ENCODE results near the gene GALR1. TPM values are rescaled to one million over a fixed set of nuclear protein-coding genes. Genes with fewer than 3 reads are reported as not detected.

Gene GALR1
- total and polyA plus RNA-seq, 12 donors, result 0.11 to 3.5 (median 0.87) TPM; not detected in 4

DNA sequence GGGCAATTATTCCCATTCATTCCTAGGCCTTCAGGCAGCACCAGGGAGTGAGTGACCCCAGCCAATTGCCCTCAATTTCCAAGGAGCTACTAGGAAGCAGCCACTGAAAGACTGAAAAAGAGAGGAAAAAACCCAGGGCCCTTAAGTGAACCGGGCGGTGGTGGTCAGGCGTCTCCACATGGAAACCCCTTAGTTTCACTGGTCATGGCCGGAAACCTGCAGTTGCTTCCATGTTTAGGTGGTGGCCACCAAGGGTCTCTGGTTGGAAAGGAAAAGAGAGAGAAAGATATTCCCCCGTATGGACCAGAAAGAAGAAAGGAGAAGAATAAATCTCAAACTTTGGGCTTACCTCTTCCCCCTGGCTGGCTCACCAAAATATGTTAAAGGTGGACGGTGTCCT is 64.9 kb downstream of the GALR1 start:
- Histone ChIP-seq H3K9me3 (replicated peaks in 1 of 3) (no peaks in the 10 kb centered on the region), H3K4me1 (replicated peaks in 1 of 2) (no peaks in the 10 kb centered on the region), H3K27me3 (no peaks in the 10 kb centered on the region), H3K4me3 (no peak overlapping the region), H3K27ac (no peak overlapping the region), H3K36me3 (replicated peaks in 1 of 2) (no peaks in the 10 kb centered on the region)
- TF ChIP-seq, protein P1, sequence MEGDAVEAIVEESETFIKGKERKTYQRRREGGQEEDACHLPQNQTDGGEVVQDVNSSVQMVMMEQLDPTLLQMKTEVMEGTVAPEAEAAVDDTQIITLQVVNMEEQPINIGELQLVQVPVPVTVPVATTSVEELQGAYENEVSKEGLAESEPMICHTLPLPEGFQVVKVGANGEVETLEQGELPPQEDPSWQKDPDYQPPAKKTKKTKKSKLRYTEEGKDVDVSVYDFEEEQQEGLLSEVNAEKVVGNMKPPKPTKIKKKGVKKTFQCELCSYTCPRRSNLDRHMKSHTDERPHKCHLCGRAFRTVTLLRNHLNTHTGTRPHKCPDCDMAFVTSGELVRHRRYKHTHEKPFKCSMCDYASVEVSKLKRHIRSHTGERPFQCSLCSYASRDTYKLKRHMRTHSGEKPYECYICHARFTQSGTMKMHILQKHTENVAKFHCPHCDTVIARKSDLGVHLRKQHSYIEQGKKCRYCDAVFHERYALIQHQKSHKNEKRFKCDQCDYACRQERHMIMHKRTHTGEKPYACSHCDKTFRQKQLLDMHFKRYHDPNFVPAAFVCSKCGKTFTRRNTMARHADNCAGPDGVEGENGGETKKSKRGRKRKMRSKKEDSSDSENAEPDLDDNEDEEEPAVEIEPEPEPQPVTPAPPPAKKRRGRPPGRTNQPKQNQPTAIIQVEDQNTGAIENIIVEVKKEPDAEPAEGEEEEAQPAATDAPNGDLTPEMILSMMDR (IDR thresholded peaks at IDR 0.05), result no peak
- no peak for TF ChIP-seq POLR2A (IDR thresholded peaks at IDR 0.05)
- WGBS, 4 donors, result 83 to 85% (median 84%) methylated on average over 6 of the region's 6 CpGs
- intact Hi-C loops (cut with DNase I), result no loop called here
- DNase-seq, result no peak

DNA sequence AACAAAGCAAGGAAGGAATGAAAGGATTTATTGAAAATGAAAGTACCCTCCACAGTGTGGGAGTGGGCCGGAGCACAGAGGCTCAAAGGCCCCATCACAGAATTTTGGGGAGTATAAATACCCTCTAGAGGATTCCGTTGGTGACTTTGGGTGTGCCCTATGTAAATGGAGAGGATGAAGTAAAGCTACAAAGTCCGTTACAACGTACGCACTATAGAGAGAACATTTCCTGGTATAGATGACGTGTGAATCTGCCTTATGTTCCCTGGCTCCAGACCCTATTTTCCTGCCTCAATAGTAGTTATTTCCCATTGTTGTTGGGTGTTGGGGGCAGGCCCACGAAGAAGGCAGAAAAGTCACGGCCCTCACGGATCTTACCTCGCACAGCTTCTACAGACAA is 65.3 kb downstream of the GALR1 start:
- no peaks in the 10 kb centered on the region for H3K4me1 ChIP-seq (replicated peaks in 1 of 2)
- TF ChIP-seq, protein P1 (IDR thresholded peaks at IDR 0.05), result no peak
- TF ChIP-seq POLR2A (IDR thresholded peaks at IDR 0.05), result no peak
- H3K9me3 ChIP-seq (replicated peaks in 1 of 3), result no peaks in the 10 kb centered on the region
- intact Hi-C loops (cut with DNase I), result no loop called here
- no peak for DNase-seq
- no peaks in the 10 kb centered on the region for H3K27me3 ChIP-seq
- H3K27ac ChIP-seq, result no peak overlapping the region
- 81 to 92% (median 88%) methylated on average over 10 of the region's 10 CpGs for WGBS, 4 donors
- H3K36me3 ChIP-seq (replicated peaks in 1 of 2), result no peaks in the 10 kb centered on the region
- H3K4me3 ChIP-seq, result no peak overlapping the region

GRCh38 chr18:77316008-77316407 is 66.4 kb downstream of the GALR1 start:
- H3K36me3 ChIP-seq (replicated peaks in 1 of 2), result no peaks in the 10 kb centered on the region
- intact Hi-C loops (cut with DNase I), result no loop called here
- H3K9me3 ChIP-seq (replicated peaks in 1 of 3), result no peaks in the 10 kb centered on the region
- no peak overlapping the region for H3K4me3 ChIP-seq
- no peak overlapping the region for H3K27ac ChIP-seq
- no peaks in the 10 kb centered on the region for H3K27me3 ChIP-seq
- H3K4me1 ChIP-seq (replicated peaks in 1 of 2), result no peaks in the 10 kb centered on the region
- WGBS, 4 donors, result 58 to 70% (median 63%) methylated on average over 3 of the region's 3 CpGs
- DNase-seq, result no peak
- TF ChIP-seq POLR2A (IDR thresholded peaks at IDR 0.05), result no peak
- TF ChIP-seq, protein P1 (IDR thresholded peaks at IDR 0.05), result no peak

DNA sequence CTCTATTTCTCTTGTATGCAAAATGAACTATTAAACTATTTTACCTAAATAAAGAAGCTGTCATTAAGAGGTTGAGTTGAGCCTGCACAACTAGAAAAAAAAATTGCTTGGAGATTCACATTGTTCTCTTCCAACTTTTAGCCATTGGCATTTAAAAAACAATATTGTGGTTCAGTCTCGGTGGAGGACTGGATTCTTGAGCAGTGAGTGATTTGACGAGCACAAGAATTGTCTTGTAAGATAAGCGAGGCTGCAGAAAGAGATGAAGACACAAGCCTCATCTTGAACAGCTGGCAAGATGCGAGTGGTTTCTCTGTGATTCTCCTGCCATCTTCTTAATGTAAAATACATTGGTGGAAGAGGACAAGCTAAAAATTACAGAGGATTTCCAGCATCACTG is 67.0 kb downstream of the GALR1 start:
- no peak for DNase-seq
- Histone ChIP-seq H3K27me3 (no peaks in the 10 kb centered on the region), H3K36me3 (replicated peaks in 1 of 2) (no peaks in the 10 kb centered on the region), H3K4me3 (no peak overlapping the region), H3K9me3 (replicated peaks in 1 of 3) (no peaks in the 10 kb centered on the region), H3K4me1 (replicated peaks in 1 of 2) (no peaks in the 10 kb centered on the region), H3K27ac (no peak overlapping the region)
- WGBS, 4 donors, result 52 to 77% (median 72%) methylated on average over 4 of the region's 4 CpGs
- TF ChIP-seq, protein P1 (IDR thresholded peaks at IDR 0.05), result no peak
- TF ChIP-seq POLR2A (IDR thresholded peaks at IDR 0.05), result no peak
- intact Hi-C loops (cut with DNase I), result no loop called here
